Skeletal muscle tissue (tissue), 4 donors: ENCODE measurements around the gene GCAT. TPM values are rescaled to one million over a fixed set of nuclear protein-coding genes. Genes with fewer than 3 reads are reported as not detected.

Experiments used
- H3K27ac ChIP-seq: one replicate; pipeline ENCODE4 v1.7.0; 2013; ENCODE audit warnings: mild to moderate bottlenecking, low read depth, low read length, inconsistent platforms
- H3K27me3 ChIP-seq, 3 donors: one replicate each; pipeline ENCODE4 v1.7.0; 2013; ENCODE audit warnings: low read length in 3 of 3; ENCODE audit not compliant: control insufficient read depth in 3 of 3, insufficient read depth in 3 of 3
- H3K36me3 ChIP-seq, 3 donors: one replicate each; pipeline ENCODE4 v1.7.0; 2013; ENCODE audit warnings: low read length in 3 of 3; ENCODE audit not compliant: control insufficient read depth in 3 of 3, insufficient read depth in 3 of 3
- H3K4me1 ChIP-seq, 3 donors: one replicate each; pipeline ENCODE4 v1.7.0; 2013; ENCODE audit warnings: low read length in 3 of 3, mild to moderate bottlenecking in 3 of 3; ENCODE audit not compliant: control insufficient read depth in 3 of 3, insufficient read depth in 3 of 3
- H3K4me3 ChIP-seq, 3 donors: one replicate each; pipeline ENCODE4 v1.7.0; 2013; ENCODE audit warnings: low read length in 3 of 3
- H3K9ac ChIP-seq, 3 donors: one replicate each; pipeline ENCODE4 v1.7.0; 2013; ENCODE audit warnings: low read length in 3 of 3, mild to moderate bottlenecking in 3 of 3, moderate library complexity in 2 of 3, low read depth in 1 of 3
- H3K9me3 ChIP-seq, 3 donors: one replicate each; pipeline ENCODE4 v1.7.0; 2013; ENCODE audit warnings: low read length in 3 of 3; ENCODE audit not compliant: control insufficient read depth in 3 of 3
- total RNA-seq: library from RNA; depleted of rRNA; stranded (reverse); fragments of >200 nt; gene quantifications from one replicate; pipeline ENCODE4 v1.2.3, GENCODE V29; 2014
- donor health status: Osteomylitis.

Gene GCAT
- total RNA-seq, 1 donor from 2014 or later: 9.9 TPM

DNA sequence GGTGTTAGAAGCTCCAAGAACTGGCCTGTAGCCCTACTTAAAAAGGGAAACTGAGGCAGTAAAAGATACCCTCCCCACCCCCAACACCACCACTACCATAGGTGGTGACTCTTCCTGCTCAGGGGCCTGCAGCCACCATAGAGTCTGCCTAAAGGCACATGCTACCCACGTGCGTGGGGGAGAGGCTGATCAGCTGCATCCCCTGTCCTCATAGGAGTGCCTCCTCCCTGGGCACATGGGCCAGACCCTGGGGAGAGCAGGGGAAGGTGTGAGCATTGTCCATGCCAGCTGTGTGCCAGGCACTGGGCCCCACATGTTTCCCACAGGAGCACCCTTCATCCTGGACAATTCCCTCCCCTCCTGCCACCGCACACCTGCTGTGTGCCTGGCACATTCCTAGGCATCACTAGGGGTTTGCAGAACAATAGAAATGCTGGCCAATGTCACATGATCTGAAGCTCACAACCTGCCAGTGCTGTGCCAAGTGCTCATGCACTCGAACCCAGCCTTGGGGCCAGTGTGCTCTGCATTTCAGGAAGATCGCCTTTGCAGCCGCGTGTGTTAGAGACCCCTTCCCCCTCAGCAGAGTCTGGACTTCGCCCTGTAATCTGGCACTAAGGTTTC lies 41.7 kb upstream of the GCAT start:
- Histone ChIP-seq H3K4me1 (peaks cover 0 to 14% (median 12%) of the 10 kb centered on the region in 3 donors), H3K27ac (no peak overlapping the region), H3K9me3 (no peaks in the 10 kb centered on the region), H3K4me3 (no peak overlapping the region), H3K27me3 (no peaks in the 10 kb centered on the region), H3K36me3 (peaks cover 20 to 37% (median 33%) of the 10 kb centered on the region in 3 donors), H3K9ac (no peak overlapping the region)

DNA sequence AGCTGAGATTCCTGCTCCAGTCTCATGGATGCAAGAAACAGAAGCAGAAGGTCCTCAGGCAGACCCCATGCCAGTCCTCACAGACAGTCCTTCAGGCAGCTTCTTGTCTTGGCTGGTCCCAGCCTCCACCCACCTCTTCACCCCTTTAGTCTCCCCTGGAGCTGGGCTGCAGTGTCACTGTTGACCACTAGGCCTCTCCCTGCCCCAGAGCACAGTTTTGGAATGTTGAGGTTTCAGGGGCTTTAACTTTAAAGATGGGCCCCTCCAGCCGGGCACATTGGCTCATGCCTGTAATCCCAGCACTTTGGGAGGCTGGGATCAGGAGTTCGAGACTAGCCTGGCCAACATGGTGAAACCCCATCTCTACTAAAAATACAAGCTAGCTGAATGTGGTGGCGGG lies 39.5 kb upstream of the GCAT start:
- peaks cover 32 to 47% (median 46%) of the 10 kb centered on the region in 3 donors for H3K36me3 ChIP-seq
- H3K27ac ChIP-seq: no peak overlapping the region
- H3K4me1 ChIP-seq: peaks cover 0 to 14% (median 12%) of the 10 kb centered on the region in 3 donors
- H3K9ac ChIP-seq: no peak overlapping the region
- H3K4me3 ChIP-seq: no peak overlapping the region
- H3K9me3 ChIP-seq: no peaks in the 10 kb centered on the region
- H3K27me3 ChIP-seq: no peaks in the 10 kb centered on the region

DNA sequence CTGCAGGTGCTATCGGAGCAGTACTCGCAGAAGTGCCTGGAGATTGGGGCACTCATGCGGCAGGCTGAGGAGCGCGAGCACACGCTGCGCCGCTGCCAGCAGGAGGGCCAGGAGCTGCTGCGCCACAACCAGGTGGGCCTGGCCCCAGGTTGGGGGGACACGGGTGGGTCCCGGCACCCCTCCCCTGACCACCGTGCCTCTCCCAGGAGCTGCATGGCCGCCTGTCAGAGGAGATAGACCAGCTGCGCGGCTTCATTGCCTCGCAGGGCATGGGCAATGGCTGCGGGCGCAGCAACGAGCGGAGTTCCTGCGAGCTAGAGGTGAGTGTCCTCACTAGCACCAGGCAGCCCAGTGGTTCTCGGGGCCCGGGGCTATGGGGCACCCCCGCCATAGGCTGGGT lies 38.7 kb upstream of the GCAT start:
- Histone ChIP-seq H3K9me3 (no peaks in the 10 kb centered on the region), H3K4me3 (no peak overlapping the region), H3K36me3 (peaks cover 35 to 52% (median 46%) of the 10 kb centered on the region in 3 donors), H3K27me3 (no peaks in the 10 kb centered on the region), H3K9ac (no peak overlapping the region), H3K27ac (no peak overlapping the region), H3K4me1 (peaks cover 0 to 13% (median 12%) of the 10 kb centered on the region in 3 donors)

DNA sequence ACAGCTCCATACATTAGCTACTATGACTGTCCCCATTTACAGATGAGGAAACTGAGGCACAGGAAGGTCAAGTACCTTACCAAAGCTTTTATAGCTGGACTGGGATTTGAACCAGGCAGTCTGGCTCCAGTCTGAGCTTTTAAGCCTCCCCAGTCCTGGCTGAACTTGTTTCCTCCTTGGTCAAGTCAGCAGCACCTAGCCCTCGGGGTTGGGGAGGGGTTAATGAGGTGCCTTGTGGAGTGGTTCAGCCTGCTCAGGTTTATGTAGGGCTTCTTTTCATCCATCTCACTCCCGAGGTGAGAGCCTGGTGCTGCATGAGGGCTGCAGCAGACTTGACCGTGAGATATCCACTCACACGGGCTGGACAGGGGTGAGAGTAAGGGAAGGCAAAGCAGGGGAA lies 36.7 kb upstream of the GCAT start:
- H3K4me3 ChIP-seq: no peak overlapping the region
- no peaks in the 10 kb centered on the region for H3K27me3 ChIP-seq
- no peaks in the 10 kb centered on the region for H3K4me1 ChIP-seq
- H3K9ac ChIP-seq: peak overlapping the region in 1 of 3 donors; percentile 25
- no peak overlapping the region for H3K27ac ChIP-seq
- peaks cover 33 to 49% (median 44%) of the 10 kb centered on the region in 3 donors for H3K36me3 ChIP-seq
- H3K9me3 ChIP-seq: no peaks in the 10 kb centered on the region

DNA sequence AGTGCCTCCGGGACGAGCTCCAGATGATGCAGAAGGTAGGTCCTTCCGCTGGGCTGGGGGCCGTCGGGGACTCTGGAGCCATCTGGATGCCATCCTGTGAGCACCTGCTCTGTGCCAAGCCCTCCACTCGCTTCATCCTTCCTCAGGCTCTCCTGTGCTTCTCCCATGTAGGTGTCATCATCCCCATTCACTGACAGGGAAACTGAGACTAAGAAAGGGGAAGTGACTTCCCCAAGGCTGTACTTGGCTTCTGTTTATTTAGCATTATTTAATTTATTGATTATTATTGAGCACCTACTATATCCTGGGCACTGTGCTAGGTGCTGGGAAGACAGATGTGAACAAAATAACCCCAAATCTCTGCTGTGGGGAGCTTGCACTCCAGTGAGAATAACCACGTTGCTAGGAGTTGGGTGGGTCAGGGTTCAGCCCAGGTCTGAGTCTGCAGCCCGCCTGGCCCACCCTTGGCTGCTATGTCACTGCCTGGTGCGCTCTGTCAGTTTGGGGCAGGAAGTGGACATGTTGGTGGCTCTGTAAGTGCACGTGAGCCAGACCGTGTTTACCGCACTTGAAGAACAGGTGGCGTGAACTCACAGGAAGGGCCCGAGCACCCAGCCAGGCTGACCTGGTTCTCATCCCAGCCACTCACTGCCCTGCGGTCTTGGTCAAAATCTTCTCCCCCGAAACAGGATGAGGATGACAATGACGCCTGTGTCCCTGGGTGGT lies 35.9 kb upstream of the GCAT start:
- Histone ChIP-seq H3K4me3 (no peak overlapping the region), H3K9me3 (no peaks in the 10 kb centered on the region), H3K27ac (no peak overlapping the region), H3K27me3 (no peaks in the 10 kb centered on the region), H3K36me3 (peaks cover 33 to 45% (median 42%) of the 10 kb centered on the region in 3 donors), H3K9ac (no peak overlapping the region), H3K4me1 (peaks cover 2 to 4% (median 4%) of the 10 kb centered on the region in 3 donors)

DNA sequence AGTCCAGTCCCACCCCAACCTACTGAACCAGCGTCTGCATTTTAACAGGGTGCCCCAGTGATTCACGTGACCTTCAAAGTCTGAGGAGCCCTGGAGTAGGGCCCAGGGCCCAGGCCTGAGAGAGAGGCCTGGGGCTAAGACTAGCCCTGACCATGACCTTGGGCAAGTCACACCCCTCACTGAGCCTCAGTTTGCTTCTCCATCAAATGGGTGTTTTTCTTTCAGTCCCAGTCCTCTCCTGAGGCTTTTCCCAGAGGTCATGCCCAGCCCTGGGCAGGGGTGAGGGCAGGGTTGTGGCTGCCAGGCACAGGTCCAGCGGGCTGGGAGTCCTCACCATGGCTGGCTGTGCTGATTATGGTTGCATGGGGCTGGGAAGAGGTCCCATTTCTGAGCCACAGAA lies 33.0 kb upstream of the GCAT start:
- H3K36me3 ChIP-seq: peaks cover 25 to 29% (median 26%) of the 10 kb centered on the region in 3 donors
- H3K27me3 ChIP-seq: no peaks in the 10 kb centered on the region
- no peak overlapping the region for H3K27ac ChIP-seq
- H3K4me3 ChIP-seq: no peak overlapping the region
- H3K4me1 ChIP-seq: peaks cover 8 to 9% (median 8%) of the 10 kb centered on the region in 3 donors
- no peaks in the 10 kb centered on the region for H3K9me3 ChIP-seq
- H3K9ac ChIP-seq: no peak overlapping the region

DNA sequence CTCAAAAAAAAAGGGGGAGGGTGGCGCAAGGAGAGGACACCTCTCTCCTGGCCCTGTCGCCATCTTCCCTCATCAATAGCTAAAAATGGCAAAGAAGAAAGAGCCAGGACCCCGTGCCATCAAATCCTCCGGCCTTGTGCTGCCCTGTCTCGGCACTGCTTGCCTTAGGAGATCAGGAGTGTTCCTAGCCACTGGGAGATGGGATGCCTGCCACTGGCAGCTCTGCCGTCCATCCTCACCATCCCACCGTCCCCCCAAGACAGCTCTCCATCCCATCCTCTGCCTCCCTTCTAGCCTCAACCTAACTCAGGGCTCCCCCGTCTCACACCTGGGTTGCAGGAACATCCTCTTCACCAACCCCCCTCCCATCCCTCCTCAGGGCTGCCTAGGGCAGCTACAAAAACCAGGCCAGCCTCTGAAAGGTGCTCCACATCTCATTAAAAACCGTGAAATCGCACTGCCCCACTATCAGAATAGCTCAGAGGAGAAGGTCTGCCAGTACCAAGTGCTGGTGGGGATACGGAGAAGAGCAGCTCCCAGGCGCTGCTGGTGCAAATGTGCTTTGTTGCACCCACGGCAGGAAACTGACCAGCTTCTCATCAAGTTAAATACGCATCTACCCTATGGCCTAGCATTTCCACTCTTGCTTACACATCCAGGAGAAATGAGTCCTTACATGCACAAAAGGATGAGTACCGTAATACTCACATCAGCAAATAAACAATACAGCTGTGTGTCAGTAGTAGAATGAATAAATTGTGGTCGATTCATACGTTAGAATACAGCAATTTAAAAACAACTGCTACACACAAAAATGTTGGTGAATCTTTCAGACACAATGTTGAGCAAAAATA lies 31.7 kb upstream of the GCAT start:
- Histone ChIP-seq H3K4me3 (no peak overlapping the region), H3K9me3 (no peaks in the 10 kb centered on the region), H3K4me1 (peaks cover 8 to 9% (median 8%) of the 10 kb centered on the region in 3 donors), H3K9ac (no peak overlapping the region), H3K36me3 (peaks cover 22 to 28% (median 25%) of the 10 kb centered on the region in 3 donors), H3K27ac (no peak overlapping the region), H3K27me3 (no peaks in the 10 kb centered on the region)

DNA sequence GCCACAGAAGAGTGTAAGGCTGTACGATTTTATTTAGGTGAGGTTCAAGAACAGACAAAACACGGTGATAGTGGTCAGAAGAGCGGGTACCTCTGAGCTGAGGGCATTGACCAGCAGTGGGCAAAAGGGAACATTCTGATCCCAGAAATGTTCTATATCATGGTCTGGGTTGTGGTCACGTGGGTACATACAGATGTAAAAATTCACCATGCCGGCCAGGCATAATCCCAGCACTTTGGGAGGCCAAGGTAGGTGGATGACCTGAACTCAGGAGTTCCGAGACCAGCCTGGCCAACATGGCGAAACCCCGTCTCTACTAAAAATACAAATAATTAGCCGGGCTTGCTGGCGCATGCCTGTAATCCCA lies 31.1 kb upstream of the GCAT start:
- Histone ChIP-seq H3K27ac (no peak overlapping the region), H3K27me3 (peaks cover 0 to 4% (median 3%) of the 10 kb centered on the region in 3 donors), H3K9ac (peak overlapping the region in 1 of 3 donors; percentile 1), H3K36me3 (peaks cover 16 to 22% (median 19%) of the 10 kb centered on the region in 3 donors), H3K4me1 (peaks cover 8 to 11% (median 8%) of the 10 kb centered on the region in 3 donors), H3K4me3 (no peak overlapping the region), H3K9me3 (no peaks in the 10 kb centered on the region)

DNA sequence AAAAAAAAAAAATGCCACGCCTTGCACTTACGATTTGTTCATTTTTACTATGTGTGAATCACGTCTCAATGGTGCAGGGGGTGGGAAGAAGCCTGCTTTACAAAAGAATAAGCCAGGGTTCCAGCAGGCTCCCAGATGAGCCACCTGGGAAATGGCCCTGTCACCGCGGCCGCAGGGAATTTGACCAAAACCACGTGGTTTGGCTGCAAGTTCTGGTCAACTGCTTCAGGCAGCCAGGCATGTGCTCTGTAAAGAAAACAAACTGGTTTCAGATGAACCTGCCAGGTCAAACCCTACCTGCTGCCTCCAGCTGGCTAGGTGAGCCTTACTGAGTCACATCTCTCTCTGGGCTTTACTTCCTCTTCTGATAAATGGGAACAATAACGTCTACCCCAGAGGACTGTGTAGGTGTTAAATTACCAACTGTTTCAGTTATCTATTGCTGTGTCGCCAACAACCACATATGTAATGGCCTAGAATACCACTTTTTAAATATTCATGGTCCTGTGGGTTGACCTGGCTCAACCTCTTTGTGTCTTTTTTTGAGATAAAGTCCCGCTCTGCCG lies 30.5 kb upstream of the GCAT start:
- Histone ChIP-seq H3K9me3 (no peaks in the 10 kb centered on the region), H3K4me1 (peaks cover 8 to 14% (median 12%) of the 10 kb centered on the region in 3 donors), H3K27ac (no peak overlapping the region), H3K4me3 (no peak overlapping the region), H3K36me3 (peaks cover 12 to 16% (median 14%) of the 10 kb centered on the region in 3 donors), H3K27me3 (peaks cover 4 to 9% (median 7%) of the 10 kb centered on the region in 3 donors), H3K9ac (peak overlapping the region in 2 of 3 donors; percentile 1 to 57)
